Activated CD4-positive, alpha-beta T cell treated with anti-CD3 and anti-CD28 coated beads for 4 hours (primary cell): ENCODE results near the gene SELENOV.

Source experiments
- DNase-seq, 2 donors: peaks; one replicate each; pipeline ENCODE4 v3.0.0-alpha.2; 2020

Gene SELENOV

DNA sequence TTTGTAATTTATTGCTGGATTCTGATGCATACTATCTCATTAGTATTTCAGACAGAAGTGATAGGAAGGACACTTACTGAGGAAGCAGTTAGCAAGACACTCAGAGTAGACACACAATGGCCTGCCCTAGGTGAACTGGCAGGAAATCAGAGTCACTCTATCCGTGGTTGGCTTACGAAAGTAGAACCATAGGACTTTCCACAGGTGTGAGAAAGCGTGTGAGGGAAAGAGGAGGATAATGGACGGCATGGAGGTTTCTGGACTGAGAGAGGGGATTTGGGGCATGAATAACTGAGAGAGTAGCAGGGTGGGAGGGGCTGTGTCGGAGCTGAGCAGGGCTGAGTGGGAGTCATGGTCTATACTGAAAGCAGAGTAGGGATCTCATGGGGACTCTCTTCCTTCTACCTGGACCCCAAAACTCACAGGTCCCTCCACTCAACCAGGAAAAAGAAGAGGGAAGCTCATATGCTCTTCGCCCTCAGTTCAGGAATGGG is 43.7 kb downstream of the SELENOV start:
- DNase-seq = peak; percentile 21 to 29

DNA sequence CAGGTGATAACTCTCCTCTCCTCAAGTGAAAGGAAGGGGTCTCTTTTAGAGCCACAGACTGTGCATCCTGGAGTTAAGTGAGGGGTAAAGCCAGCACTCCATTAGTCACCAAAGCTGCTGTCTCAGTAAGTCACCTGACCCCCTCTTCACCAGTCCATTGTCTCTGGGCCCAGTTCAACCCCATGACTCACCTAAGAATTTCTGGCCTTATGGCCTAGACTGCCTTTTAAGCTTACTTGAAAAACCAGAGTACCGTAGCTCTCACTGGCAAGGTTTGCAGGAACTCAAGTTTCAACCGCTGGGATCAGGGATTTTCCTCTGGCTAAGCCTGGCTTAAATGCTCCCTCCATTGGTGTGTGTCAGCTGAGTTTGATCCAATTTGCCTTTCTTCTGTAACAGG is 48.5 kb downstream of the SELENOV start:
- no peak for DNase-seq

DNA sequence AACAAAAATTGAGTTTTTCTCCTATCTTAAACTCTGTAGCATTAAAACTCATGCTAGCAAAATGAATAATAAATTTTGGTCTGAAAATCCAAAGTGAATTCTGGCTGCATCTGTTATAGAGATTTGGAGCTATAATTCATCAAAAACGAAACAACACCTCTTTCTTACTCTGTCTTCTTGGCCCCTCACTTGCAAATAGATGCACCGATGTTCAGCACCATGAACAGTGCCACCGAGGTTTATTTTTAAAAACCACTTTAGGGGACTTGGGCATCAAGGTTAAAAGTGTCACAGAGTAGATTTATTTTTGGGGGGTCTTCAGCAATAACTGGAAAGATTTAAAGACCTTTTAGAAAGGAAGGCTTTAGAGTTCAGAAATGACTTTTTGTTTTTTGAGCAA is 51.1 kb downstream of the SELENOV start:
- no peak for DNase-seq

DNA sequence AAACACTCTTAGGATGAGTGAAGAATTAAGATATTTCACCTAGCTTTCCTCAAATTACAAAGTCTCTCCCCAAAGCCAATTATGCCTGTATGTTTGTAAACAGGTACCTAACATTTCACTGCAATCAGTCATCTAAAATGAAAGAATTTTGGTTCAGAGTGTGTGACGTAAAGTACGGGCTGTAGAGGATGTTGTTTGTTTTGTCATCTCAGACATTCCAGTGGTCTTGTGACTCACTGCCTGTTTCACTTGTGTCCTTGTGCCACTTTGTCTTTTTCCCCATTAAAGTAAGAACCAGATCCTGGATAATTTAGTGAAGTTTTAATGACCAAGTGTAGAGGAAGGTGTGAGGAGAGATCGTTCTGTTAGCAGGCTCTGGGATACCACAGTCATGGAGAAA is 53.7 kb downstream of the SELENOV start:
- DNase-seq = no peak
